Activated B cell treated with CpG ODN at 0.5 μM for 24 hours (primary cell): Measurements from ENCODE around the gene ORM1. TPM values are rescaled to one million over a fixed set of nuclear protein-coding genes. Genes with fewer than 3 reads are reported as not detected.
A peak's percentile ranks its signal among the peaks of the same experiment; 100 is the strongest.

Experiments
- ATAC-seq: fragments of 200-7000 bp; cut with Tn5 transposase; one replicate; pipeline ENCODE4 v1.10.0; 2021; ENCODE audit warnings: low read depth, mild to moderate bottlenecking, moderate library complexity
- CTCF ChIA-PET: fragments of 350-600 bp; sonication (Branson Sonifier 250); formaldehyde crosslinking; loops from one replicate; lab custom pipeline; 2021; ENCODE audit warnings: antibody characterized with exemption; lab: Charles Lee
- POLR2A ChIA-PET: fragments of 350-600 bp; sonication (Branson Sonifier 250); formaldehyde crosslinking; loops from one replicate; lab custom pipeline; 2021; ENCODE audit warnings: antibody characterized with exemption; lab: Charles Lee
- DNase-seq: peaks from one replicate; pipeline ENCODE4 v3.0.0; 2022
- H3K27ac Mint-ChIP-seq: one replicate; pipeline ENCODE4 v1.8.0; 2020; ENCODE audit warnings: mixed read lengths
- H3K27me3 Mint-ChIP-seq: one replicate; pipeline ENCODE4 v1.8.0; 2021; ENCODE audit warnings: mixed read lengths
- H3K36me3 Mint-ChIP-seq: one replicate; pipeline ENCODE4 v1.8.0; 2021; ENCODE audit warnings: low read depth, mixed read lengths
- H3K4me1 Mint-ChIP-seq: one replicate; pipeline ENCODE4 v1.8.0; 2021; ENCODE audit warnings: mixed read lengths
- H3K4me3 Mint-ChIP-seq: one replicate; pipeline ENCODE4 v1.8.0; 2020; ENCODE audit warnings: mild to moderate bottlenecking, mixed read lengths
- H3K9me3 Mint-ChIP-seq: one replicate; pipeline ENCODE4 v1.8.0; 2020; ENCODE audit warnings: mixed read lengths
- intact Hi-C: fragments of 100-400 bp; cut with micrococcal nuclease; formaldehyde crosslinking; loops from one replicate; pipeline ENCODE4 v1.15.1; 2024
- total RNA-seq: library from RNA; stranded (reverse); gene quantifications from 2 replicates; pipeline ENCODE4 v1.2.3, GENCODE V29; 2022
- TF ChIP-seq, protein P1 (sequence below): fragments of 200-600 bp; IDR thresholded peaks from one replicate; pipeline ENCODE4 v1.8.0; 2022; ENCODE audit warnings: antibody characterized with exemption, mild to moderate bottlenecking

The ORM1 gene
- total RNA-seq, 1 donor from 2014 or later = not detected

DNA sequence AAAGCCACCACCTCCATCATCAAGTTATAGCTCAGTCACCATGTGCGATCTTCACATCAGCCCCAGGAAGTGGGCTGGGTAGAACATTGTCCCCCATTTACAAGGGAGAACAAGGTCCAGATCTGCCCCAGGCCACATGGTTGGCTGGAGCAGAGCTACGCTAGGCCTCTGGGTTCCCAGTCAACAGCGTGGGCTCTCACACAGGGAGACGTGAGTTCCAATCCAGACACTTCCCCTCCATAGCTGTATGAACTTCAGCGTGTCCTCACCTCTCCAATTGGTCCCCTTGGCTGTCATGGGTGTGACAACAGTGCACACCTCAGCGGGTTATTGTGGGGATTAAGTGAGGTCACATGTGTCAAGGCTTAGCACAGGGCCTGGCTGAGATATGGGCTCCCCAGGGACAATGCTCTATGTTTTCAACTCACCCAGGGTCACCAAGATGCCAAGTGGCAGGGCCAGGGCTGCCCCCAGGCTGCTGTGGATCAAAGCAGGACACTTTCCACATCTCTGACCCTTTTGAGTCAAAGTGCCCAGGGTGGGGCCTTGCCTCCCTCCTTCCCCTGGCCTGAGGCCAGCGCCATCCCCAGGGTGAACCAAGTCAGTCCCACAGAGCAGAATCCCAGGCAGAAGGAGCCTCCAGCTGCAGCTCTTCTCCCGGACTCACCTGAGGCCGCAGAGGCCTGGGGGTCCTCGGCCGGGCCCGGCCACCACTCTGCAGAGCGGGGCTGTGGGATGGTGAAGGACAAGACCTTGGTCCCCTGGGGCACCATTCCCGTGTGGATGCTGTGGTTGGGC is 45.1 kb downstream of the ORM1 start:
- peaks cover 4% of the 10 kb centered on the region for H3K9me3 Mint-ChIP-seq
- TF ChIP-seq, protein P1, sequence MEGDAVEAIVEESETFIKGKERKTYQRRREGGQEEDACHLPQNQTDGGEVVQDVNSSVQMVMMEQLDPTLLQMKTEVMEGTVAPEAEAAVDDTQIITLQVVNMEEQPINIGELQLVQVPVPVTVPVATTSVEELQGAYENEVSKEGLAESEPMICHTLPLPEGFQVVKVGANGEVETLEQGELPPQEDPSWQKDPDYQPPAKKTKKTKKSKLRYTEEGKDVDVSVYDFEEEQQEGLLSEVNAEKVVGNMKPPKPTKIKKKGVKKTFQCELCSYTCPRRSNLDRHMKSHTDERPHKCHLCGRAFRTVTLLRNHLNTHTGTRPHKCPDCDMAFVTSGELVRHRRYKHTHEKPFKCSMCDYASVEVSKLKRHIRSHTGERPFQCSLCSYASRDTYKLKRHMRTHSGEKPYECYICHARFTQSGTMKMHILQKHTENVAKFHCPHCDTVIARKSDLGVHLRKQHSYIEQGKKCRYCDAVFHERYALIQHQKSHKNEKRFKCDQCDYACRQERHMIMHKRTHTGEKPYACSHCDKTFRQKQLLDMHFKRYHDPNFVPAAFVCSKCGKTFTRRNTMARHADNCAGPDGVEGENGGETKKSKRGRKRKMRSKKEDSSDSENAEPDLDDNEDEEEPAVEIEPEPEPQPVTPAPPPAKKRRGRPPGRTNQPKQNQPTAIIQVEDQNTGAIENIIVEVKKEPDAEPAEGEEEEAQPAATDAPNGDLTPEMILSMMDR = no peak
- POLR2A ChIA-PET = interaction anchor here (0.7 to 15.2 kb wide), 6 partner anchors 10 to 243 kb away, joined by 3 to 913 read pairs (median 4); partner anchors contain the start of genes AKNA, ATP6V1G1 and TMEM268
- DNase-seq (no peak), ATAC-seq (no peak)
- CTCF ChIA-PET = interaction anchor here (1.0 to 2.1 kb wide), 4 partner anchors 18 to 38 kb away, joined by 4 to 12 read pairs (median 8); partner anchors contain the start of gene AKNA
- peaks cover 97% of the 10 kb centered on the region for H3K4me1 Mint-ChIP-seq
- intact Hi-C loops = no loop called here
- H3K27ac Mint-ChIP-seq = peak overlapping the region; percentile 91
- peak overlapping the region; percentile 52 for H3K4me3 Mint-ChIP-seq
- H3K27me3 Mint-ChIP-seq = no peaks in the 10 kb centered on the region
- H3K36me3 Mint-ChIP-seq = peaks cover 84% of the 10 kb centered on the region

DNA sequence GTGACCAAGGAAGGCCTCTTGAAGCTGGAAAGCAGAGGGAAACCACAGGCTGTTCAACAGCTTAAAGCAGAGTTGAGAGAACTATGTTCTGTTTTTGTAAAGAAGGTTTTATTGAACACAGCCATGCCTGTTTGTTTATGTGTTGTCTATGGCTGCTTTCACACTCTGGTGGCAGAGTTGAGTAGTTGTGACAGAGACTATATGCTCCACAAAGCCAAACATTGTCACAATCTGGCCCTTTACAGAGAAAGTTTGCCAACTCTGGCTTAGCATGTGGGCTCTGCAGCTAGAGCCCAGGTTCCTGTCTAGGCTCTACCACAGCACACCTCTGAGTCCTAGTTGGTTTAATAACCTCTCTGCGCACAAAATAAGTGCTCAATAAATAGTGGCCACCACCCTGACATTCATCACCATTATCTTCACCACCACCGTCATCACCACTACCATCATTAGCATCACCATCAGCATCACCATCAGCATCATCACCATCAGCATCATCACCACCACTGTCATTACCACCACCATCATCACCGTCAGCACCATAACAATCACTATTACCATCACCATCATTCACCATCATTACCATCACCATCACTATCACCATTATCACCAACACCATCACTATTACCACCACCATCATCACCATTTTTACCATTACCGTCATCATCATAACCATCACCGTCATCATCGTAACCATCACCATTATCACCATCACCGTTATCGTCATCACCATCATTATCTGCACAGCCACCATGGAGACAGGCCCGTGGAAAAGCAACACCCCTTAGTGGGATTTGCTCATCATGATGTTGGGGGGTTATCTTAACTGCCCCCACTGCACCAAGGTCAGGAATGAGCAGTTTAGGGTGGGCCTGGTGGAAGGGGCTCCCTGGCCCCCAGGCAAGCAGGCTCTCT is 46.6 kb downstream of the ORM1 start:
- CTCF ChIA-PET = interaction anchor here (0.8 to 1.9 kb wide), 3 partner anchors 18 to 277 kb away, joined by 3 to 9 read pairs (median 4); partner anchors contain the start of gene AKNA
- Mint-ChIP-seq H3K9me3 (peaks cover 4% of the 10 kb centered on the region), H3K27ac (peak overlapping the region; percentile 36), H3K4me3 (peak overlapping the region; percentile 4), H3K4me1 (peaks cover 97% of the 10 kb centered on the region), H3K36me3 (peaks cover 84% of the 10 kb centered on the region), H3K27me3 (no peaks in the 10 kb centered on the region)
- TF ChIP-seq, protein P1 = no peak
- ATAC-seq (no peak), DNase-seq (no peak)
- intact Hi-C loops = no loop called here
- POLR2A ChIA-PET = interaction anchor here (0.5 to 15.2 kb wide), 4 partner anchors 16 to 560 kb away, joined by 4 to 913 read pairs (median 15); partner anchors contain the start of gene AKNA

DNA sequence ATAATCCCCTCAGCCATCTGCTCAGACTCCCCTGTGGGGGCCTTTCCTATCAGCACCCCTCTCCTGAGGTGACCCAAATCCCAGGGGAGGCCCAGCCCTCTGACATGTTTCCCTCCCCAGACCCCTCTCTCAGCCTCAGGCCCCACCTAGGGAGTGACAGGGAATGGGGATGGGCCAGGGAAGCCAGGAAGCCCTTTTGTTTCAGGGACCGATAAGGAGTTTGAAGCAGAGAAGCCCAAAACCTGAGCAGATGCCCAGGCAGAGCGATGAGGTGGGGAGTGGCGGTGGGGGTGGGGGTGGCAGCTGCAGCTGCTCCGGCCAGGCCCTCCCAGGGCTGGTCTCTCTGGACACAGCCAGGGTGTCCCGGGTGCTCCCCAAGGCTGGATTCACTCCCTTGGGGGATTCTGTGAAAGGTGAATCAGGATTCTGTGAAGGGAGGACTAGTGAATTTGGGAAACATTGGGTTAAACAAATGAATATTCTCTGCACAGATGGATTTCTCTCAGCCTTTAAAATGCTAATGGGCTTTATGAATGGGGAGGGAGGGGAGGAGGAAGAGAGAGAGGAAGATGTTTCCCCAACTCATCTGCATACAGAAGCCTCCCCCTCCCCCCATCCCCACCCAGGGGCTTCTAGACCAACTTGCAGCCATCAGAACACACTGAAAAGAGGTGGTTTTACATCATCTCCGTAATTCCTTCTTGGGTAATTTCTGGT is 47.5 kb downstream of the ORM1 start:
- no peak for DNase-seq
- Mint-ChIP-seq H3K36me3 (peaks cover 85% of the 10 kb centered on the region), H3K4me3 (peak overlapping the region; percentile 21), H3K4me1 (peaks cover 98% of the 10 kb centered on the region), H3K9me3 (no peaks in the 10 kb centered on the region), H3K27me3 (no peaks in the 10 kb centered on the region), H3K27ac (peak overlapping the region; percentile 98)
- ATAC-seq = no peak
- CTCF ChIA-PET = interaction anchor here (3.6 kb wide), 1 partner anchor 14 kb away, joined by 46 read pairs; the partner anchor contains the start of gene AKNA
- POLR2A ChIA-PET = interaction anchor here (0.6 to 15.2 kb wide), 3 partner anchors 17 to 22 kb away, joined by 5 to 913 read pairs (median 7); partner anchors contain the start of gene AKNA
- intact Hi-C loops = no loop called here
- TF ChIP-seq, protein P1 = no peak

DNA sequence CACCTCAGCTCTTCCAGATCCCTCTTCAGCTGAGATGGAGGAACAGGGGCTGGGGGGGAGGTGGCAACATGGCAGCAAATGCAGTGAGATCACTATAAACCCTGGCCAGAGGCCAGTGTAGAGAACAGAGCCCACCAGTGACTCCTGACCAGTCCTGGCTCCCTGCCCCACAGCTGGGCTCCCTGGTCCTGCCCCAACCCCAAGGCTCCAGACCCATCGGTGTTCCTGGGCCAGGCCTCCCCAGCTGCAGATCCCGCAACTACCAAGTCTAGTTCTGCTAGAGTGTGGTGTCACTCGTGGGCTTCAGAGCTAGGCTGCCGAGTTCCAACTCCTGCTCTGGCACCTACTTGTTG is 48.0 kb downstream of the ORM1 start:
- H3K27me3 Mint-ChIP-seq = no peaks in the 10 kb centered on the region

More for the DNA sequence above, 48.0 kb downstream of the ORM1 start:
- ATAC-seq (no peak), DNase-seq (no peak)
- no peaks in the 10 kb centered on the region for H3K9me3 Mint-ChIP-seq
- peak overlapping the region; percentile 98 for H3K27ac Mint-ChIP-seq
- H3K4me3 Mint-ChIP-seq = peak overlapping the region; percentile 21
- POLR2A ChIA-PET = interaction anchor here (1.3 to 15.2 kb wide), 3 partner anchors 7 to 22 kb away, joined by 7 to 913 read pairs (median 42); partner anchors contain the start of gene AKNA
- peaks cover 98% of the 10 kb centered on the region for H3K4me1 Mint-ChIP-seq
- TF ChIP-seq, protein P1 = no peak
- intact Hi-C loops = no loop called here
- peaks cover 84% of the 10 kb centered on the region for H3K36me3 Mint-ChIP-seq
- CTCF ChIA-PET = interaction anchor here (3.6 kb wide), 1 partner anchor 14 kb away, joined by 46 read pairs; the partner anchor contains the start of gene AKNA
